Kidney (tissue), 14 donors: ENCODE data around the gene EOLA1. TPM values are rescaled to one million over a fixed set of nuclear protein-coding genes. Genes with fewer than 3 reads are reported as not detected.
"Not testable (repeated sequence)": the region's sequence is repeated elsewhere in the genome, so short reads cannot be mapped to it uniquely, and the experiment has no call there.

Experiments
- DNase-seq, 5 donors: peaks; one replicate each; pipeline ENCODE4 v3.0.0-alpha.2; 2013 to 2020
- FAIRE-seq: peaks from 2 replicates; lab custom pipeline; 2012; peaks lifted over from hg19 to GRCh38; lab: Jason Lieb, UNC
- H3K27ac ChIP-seq, 2 donors: one replicate each; pipeline ENCODE4 v1.7.0; 2013; ENCODE audit warnings: low read depth in 2 of 2, low read length in 2 of 2, inconsistent platforms in 1 of 2
- H3K27me3 ChIP-seq: one replicate; pipeline ENCODE4 v1.7.1; 2013; ENCODE audit warnings: low read length, inconsistent platforms; ENCODE audit not compliant: control insufficient read depth, insufficient read depth
- H3K36me3 ChIP-seq, 3 donors: one replicate each; pipeline versions ENCODE4 v1.7.0 to v1.7.1; 2013; ENCODE audit warnings: low read length in 3 of 3, control low read depth in 1 of 3, inconsistent platforms in 1 of 3; ENCODE audit not compliant: insufficient read depth in 3 of 3, control insufficient read depth in 2 of 3
- H3K4me1 ChIP-seq, 3 donors: one replicate each; pipeline versions ENCODE4 v1.7.0 to v1.7.1; 2013; ENCODE audit warnings: low read length in 3 of 3, inconsistent platforms in 1 of 3, low read depth in 1 of 3; ENCODE audit not compliant: control insufficient read depth in 2 of 3, insufficient read depth in 2 of 3
- H3K4me3 ChIP-seq, 3 donors: one replicate each; pipeline versions ENCODE4 v1.7.0 to v1.8.1; 2013; ENCODE audit warnings: low read length in 3 of 3, control low read depth in 1 of 3, inconsistent platforms in 1 of 3
- H3K9ac ChIP-seq, 3 donors: one replicate each; pipeline versions ENCODE4 v1.7.0 to v1.7.1; 2013; ENCODE audit warnings: low read length in 3 of 3, control low read depth in 1 of 3, inconsistent platforms in 1 of 3
- H3K9me3 ChIP-seq, 3 donors: one replicate each; pipeline versions ENCODE4 v1.7.0 to v1.7.1; 2013; ENCODE audit warnings: low read length in 3 of 3, control low read depth in 1 of 3, inconsistent platforms in 1 of 3; ENCODE audit not compliant: control insufficient read depth in 2 of 3, insufficient read depth in 1 of 3
- CTCF ChIP-seq: IDR thresholded peaks from 3 replicates; pipeline ENCODE4 v1.5.1; 2012; ENCODE audit warnings: mild to moderate bottlenecking, moderate library complexity, borderline replicate concordance; ENCODE audit not compliant: insufficient read depth; ENCODE audit errors: extremely low read depth
- intact Hi-C: fragments of 100-400 bp; cut with DNase I; formaldehyde crosslinking; loops from one replicate; pipeline ENCODE4 v1.11.1; 2022
- polyA plus RNA-seq: library from polyadenylated mRNA; stranded (reverse); fragments of 350-450 nt; fragmentation: Illumina TruSeq; extraction: RNeasy Lipid Tissue Mini Kit (QIAGEN cat#74804); gene quantifications from one replicate; pipeline ENCODE4 v1.2.3, GENCODE V29; 2014; ENCODE audit warnings: low read depth, low replicate concordance; ENCODE audit not compliant: insufficient read depth
- total RNA-seq: library from RNA; stranded (reverse); fragmentation: NEBNext Ultra II Directional; extraction: Animal tissue kit (Norgen Biotek cat#: 25700); gene quantifications from one replicate; pipeline ENCODE4 v1.2.1, GENCODE V29; 2021
- donor health status: control.
- donor health status: control.
- donor health status: control.
- donor health status: control.
- donor health status: control.
- donor health status: DM: yes; HTN: yes; CAD: no.
- donor health status: Normal renal cell carcinoma (clear cell type).

Gene EOLA1
- total and polyA plus RNA-seq, 2 donors from 2014 or later, result 20.2 to 39.0 TPM

GRCh38 chrX:149503446-149503845 lies 37.4 kb upstream of the EOLA1 start:
- H3K9ac ChIP-seq, H3K4me1 ChIP-seq, H3K9me3 ChIP-seq, H3K4me3 ChIP-seq, H3K27ac ChIP-seq, FAIRE-seq, H3K27me3 ChIP-seq, intact Hi-C loops: not testable (repeated sequence)
- H3K36me3 ChIP-seq, result peaks cover 0 to 20% (median 4%) of the 10 kb centered on the region in 3 donors
- DNase-seq, result peak in 2 of 5 donors; percentile 7 to 42

GRCh38 chrX:149504226-149504914 lies 36.4 kb upstream of the EOLA1 start:
- no peaks in the 10 kb centered on the region for H3K9me3 ChIP-seq
- peak in 3 of 5 donors; percentile 18 to 58 (median 42) for DNase-seq
- H3K27me3 ChIP-seq, result no peaks in the 10 kb centered on the region
- TF ChIP-seq CTCF, result no peak
- peak overlapping the region; percentile 52 to 90 (median 87) for H3K4me3 ChIP-seq
- intact Hi-C loops, result no loop called here
- H3K36me3 ChIP-seq, result peaks cover 0 to 20% (median 4%) of the 10 kb centered on the region in 3 donors
- peak overlapping the region; percentile 16 to 80 (median 65) for H3K9ac ChIP-seq
- peak overlapping the region; percentile 80 to 86 for H3K27ac ChIP-seq
- peaks cover 0 to 4% (median 0%) of the 10 kb centered on the region in 3 donors for H3K4me1 ChIP-seq
- FAIRE-seq, result no peak

- Histone ChIP-seq H3K4me3 (peak within 1 kb of the TSS; percentile 52 to 90 (median 87)), H3K9me3 (no peaks in the 10 kb centered on the region), H3K27me3 (no peaks in the 10 kb centered on the region), H3K9ac (peak within 1 kb of the TSS; percentile 16 to 80 (median 65)), H3K27ac (peak within 1 kb of the TSS; percentile 80 to 86), H3K4me1 (peaks cover 0 to 4% (median 0%) of the 10 kb centered on the region in 3 donors), H3K36me3 (peaks cover 0 to 19% (median 4%) of the 10 kb centered on the region in 3 donors)
- DNase-seq (peak; percentile 91 to 96 (median 94)), FAIRE-seq (no peak)
- no peak for TF ChIP-seq CTCF
- intact Hi-C loops, result no loop called here
Observed at GRCh38 chrX:149504915-149505651, 35.7 kb upstream of the EOLA1 start, which contains the start of gene IDS. Gene IDS (minus strand): TSS chrX:149505306. CDS start chrX:149505137, 169 bp downstream.

- DNase-seq (no peak), FAIRE-seq (no peak)
- intact Hi-C loops, result no loop called here
- H3K27me3 ChIP-seq, result no peaks in the 10 kb centered on the region
- H3K36me3 ChIP-seq, result peaks cover 0 to 17% (median 4%) of the 10 kb centered on the region in 3 donors
- H3K9me3 ChIP-seq, result no peaks in the 10 kb centered on the region
- no peak for TF ChIP-seq CTCF
- H3K4me3 ChIP-seq, result peak overlapping the region in 2 of 3 donors; percentile 13 to 87
- peaks cover 0 to 4% (median 0%) of the 10 kb centered on the region in 3 donors for H3K4me1 ChIP-seq
- H3K9ac ChIP-seq, result peak overlapping the region in 1 of 3 donors; percentile 40
- H3K27ac ChIP-seq, result peak overlapping the region in 1 of 2 donors; percentile 48
Observed at GRCh38 chrX:149505671-149506070, 35.1 kb upstream of the EOLA1 start.
